ENCODE measurements around the gene GULP1. TPM values are rescaled to one million over a fixed set of nuclear protein-coding genes. Genes with fewer than 3 reads are reported as not detected.

GULP1 gene
- polyA plus RNA-seq, 1 donor from 2014 or later, result 10.2 TPM

- no peaks in the 10 kb centered on the region for H3K79me2 ChIP-seq (replicated peaks; ENCODE audit: insufficient read depth, low read length)
- no peaks in the 10 kb centered on the region for H3K9me2 ChIP-seq (ENCODE audit: insufficient read depth, low read length)
- no peaks in the 10 kb centered on the region for H3K27me3 ChIP-seq (ENCODE audit: insufficient read depth, low read depth, low read length)
- H3K9ac ChIP-seq (ENCODE audit: low read length), result no peak overlapping the region
- TF ChIP-seq RAD21 (conservative IDR thresholded peaks at IDR 0.05), result no peak
- TF ChIP-seq EZH2 (IDR thresholded peaks at IDR 0.05; ENCODE audit: borderline replicate concordance, insufficient read depth, low read length, poor library complexity, severe bottlenecking), result no peak
- no peaks in the 10 kb centered on the region for H4K20me1 ChIP-seq (ENCODE audit: insufficient read depth)
- no peaks in the 10 kb centered on the region for H3K9me3 ChIP-seq (ENCODE audit: low read length)
- no peak overlapping the region for H3K27ac ChIP-seq (ENCODE audit: low read length)
- H3K4me3 ChIP-seq (ENCODE audit: low read length), result no peak overlapping the region
- H3K36me3 ChIP-seq (ENCODE audit: insufficient read depth, low read length), result no peaks in the 10 kb centered on the region
- H3F3A ChIP-seq (ENCODE audit: insufficient read depth, low read length, poor library complexity, severe bottlenecking), result no peaks in the 10 kb centered on the region
- H3K4me2 ChIP-seq (ENCODE audit: low read length), result no peak overlapping the region
- no peak overlapping the region for H2AFZ ChIP-seq (ENCODE audit: low read depth, low read length)
These were observed 43.2 kb upstream of the GULP1 start for GRCh38 chr2:188248513-188248912.

DNA sequence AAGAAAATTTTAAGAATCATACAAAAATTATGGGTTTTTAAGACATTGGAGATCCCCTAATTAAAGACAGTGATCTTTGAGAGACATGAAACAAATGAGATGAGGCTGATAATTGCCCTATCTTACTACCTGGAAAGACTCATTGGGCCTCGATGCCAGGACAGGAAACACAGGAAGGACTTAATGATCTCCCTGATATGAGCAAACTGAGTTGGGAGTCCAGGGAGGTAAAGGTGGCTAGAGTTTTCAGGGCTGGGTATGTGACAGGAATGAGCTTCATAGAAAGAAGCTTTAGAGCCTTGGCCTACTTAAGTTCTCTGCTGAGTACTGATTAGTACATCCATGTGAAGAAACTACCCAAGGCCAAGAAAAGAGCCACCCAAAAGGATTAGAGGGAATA, 40.6 kb upstream of the GULP1 start:
- Histone ChIP-seq H3K9ac (ENCODE audit: low read length) (no peak overlapping the region), H3K4me2 (ENCODE audit: low read length) (no peak overlapping the region), H3K27me3 (ENCODE audit: insufficient read depth, low read depth, low read length) (no peaks in the 10 kb centered on the region), H2AFZ (ENCODE audit: low read depth, low read length) (no peak overlapping the region), H3K79me2 (replicated peaks; ENCODE audit: insufficient read depth, low read length) (no peaks in the 10 kb centered on the region), H3K27ac (ENCODE audit: low read length) (no peak overlapping the region), H3F3A (ENCODE audit: insufficient read depth, low read length, poor library complexity, severe bottlenecking) (no peaks in the 10 kb centered on the region), H4K20me1 (ENCODE audit: insufficient read depth) (no peaks in the 10 kb centered on the region), H3K4me3 (ENCODE audit: low read length) (no peak overlapping the region), H3K9me2 (ENCODE audit: insufficient read depth, low read length) (no peaks in the 10 kb centered on the region), H3K36me3 (ENCODE audit: insufficient read depth, low read length) (no peaks in the 10 kb centered on the region), H3K9me3 (ENCODE audit: low read length) (no peaks in the 10 kb centered on the region)
- no peak for TF ChIP-seq SMC3 (conservative IDR thresholded peaks at IDR 0.05; ENCODE audit: poor library complexity)

GRCh38 chr2:188256420-188256819, 35.3 kb upstream of the GULP1 start:
- H3K9me3 ChIP-seq (ENCODE audit: low read length), result no peaks in the 10 kb centered on the region
- H3K4me2 ChIP-seq (ENCODE audit: low read length), result no peak overlapping the region
- TF ChIP-seq, protein P1, sequence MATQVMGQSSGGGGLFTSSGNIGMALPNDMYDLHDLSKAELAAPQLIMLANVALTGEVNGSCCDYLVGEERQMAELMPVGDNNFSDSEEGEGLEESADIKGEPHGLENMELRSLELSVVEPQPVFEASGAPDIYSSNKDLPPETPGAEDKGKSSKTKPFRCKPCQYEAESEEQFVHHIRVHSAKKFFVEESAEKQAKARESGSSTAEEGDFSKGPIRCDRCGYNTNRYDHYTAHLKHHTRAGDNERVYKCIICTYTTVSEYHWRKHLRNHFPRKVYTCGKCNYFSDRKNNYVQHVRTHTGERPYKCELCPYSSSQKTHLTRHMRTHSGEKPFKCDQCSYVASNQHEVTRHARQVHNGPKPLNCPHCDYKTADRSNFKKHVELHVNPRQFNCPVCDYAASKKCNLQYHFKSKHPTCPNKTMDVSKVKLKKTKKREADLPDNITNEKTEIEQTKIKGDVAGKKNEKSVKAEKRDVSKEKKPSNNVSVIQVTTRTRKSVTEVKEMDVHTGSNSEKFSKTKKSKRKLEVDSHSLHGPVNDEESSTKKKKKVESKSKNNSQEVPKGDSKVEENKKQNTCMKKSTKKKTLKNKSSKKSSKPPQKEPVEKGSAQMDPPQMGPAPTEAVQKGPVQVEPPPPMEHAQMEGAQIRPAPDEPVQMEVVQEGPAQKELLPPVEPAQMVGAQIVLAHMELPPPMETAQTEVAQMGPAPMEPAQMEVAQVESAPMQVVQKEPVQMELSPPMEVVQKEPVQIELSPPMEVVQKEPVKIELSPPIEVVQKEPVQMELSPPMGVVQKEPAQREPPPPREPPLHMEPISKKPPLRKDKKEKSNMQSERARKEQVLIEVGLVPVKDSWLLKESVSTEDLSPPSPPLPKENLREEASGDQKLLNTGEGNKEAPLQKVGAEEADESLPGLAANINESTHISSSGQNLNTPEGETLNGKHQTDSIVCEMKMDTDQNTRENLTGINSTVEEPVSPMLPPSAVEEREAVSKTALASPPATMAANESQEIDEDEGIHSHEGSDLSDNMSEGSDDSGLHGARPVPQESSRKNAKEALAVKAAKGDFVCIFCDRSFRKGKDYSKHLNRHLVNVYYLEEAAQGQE (IDR thresholded peaks at IDR 0.05; ENCODE audit: borderline replicate concordance), result no peak
- TF ChIP-seq EZH2 (IDR thresholded peaks at IDR 0.05; ENCODE audit: borderline replicate concordance, insufficient read depth, low read length, poor library complexity, severe bottlenecking) (no peak), EP300 (conservative IDR thresholded peaks at IDR 0.05; ENCODE audit: poor library complexity, severe bottlenecking) (no peak), RAD21 (conservative IDR thresholded peaks at IDR 0.05) (no peak), TAF1 (IDR thresholded peaks at IDR 0.05; ENCODE audit: low read depth) (no peak), POLR2AphosphoS5 (IDR thresholded peaks at IDR 0.05) (no peak), SMC3 (conservative IDR thresholded peaks at IDR 0.05; ENCODE audit: poor library complexity) (no peak)
- TF ChIP-seq, protein P2, sequence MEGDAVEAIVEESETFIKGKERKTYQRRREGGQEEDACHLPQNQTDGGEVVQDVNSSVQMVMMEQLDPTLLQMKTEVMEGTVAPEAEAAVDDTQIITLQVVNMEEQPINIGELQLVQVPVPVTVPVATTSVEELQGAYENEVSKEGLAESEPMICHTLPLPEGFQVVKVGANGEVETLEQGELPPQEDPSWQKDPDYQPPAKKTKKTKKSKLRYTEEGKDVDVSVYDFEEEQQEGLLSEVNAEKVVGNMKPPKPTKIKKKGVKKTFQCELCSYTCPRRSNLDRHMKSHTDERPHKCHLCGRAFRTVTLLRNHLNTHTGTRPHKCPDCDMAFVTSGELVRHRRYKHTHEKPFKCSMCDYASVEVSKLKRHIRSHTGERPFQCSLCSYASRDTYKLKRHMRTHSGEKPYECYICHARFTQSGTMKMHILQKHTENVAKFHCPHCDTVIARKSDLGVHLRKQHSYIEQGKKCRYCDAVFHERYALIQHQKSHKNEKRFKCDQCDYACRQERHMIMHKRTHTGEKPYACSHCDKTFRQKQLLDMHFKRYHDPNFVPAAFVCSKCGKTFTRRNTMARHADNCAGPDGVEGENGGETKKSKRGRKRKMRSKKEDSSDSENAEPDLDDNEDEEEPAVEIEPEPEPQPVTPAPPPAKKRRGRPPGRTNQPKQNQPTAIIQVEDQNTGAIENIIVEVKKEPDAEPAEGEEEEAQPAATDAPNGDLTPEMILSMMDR (IDR thresholded peaks at IDR 0.05; ENCODE audit: poor library complexity, severe bottlenecking), result no peak
- no peak overlapping the region for H2AFZ ChIP-seq (ENCODE audit: low read depth, low read length)
- H4K20me1 ChIP-seq (ENCODE audit: insufficient read depth), result no peaks in the 10 kb centered on the region
- no peak overlapping the region for H3K9ac ChIP-seq (ENCODE audit: low read length)
- H3K36me3 ChIP-seq (ENCODE audit: insufficient read depth, low read length), result no peaks in the 10 kb centered on the region
- H3F3A ChIP-seq (ENCODE audit: insufficient read depth, low read length, poor library complexity, severe bottlenecking), result no peaks in the 10 kb centered on the region
- H3K79me2 ChIP-seq (replicated peaks; ENCODE audit: insufficient read depth, low read length), result no peaks in the 10 kb centered on the region
- no peaks in the 10 kb centered on the region for H3K9me2 ChIP-seq (ENCODE audit: insufficient read depth, low read length)
- no peak overlapping the region for H3K27ac ChIP-seq (ENCODE audit: low read length)
- no peak overlapping the region for H3K4me3 ChIP-seq (ENCODE audit: low read length)
- H3K27me3 ChIP-seq (ENCODE audit: insufficient read depth, low read depth, low read length), result no peaks in the 10 kb centered on the region

All from neural cell (in vitro differentiated cells).